Uterus (tissue), 2 donors: ENCODE measurements around the gene NKX6-1.

ENCODE experiments used
- POLR2A ChIP-seq, 2 donors: fragments of 450-650 bp; IDR thresholded peaks; one replicate each; pipeline ENCODE4 v1.6.1; 2016; ENCODE audit warnings: antibody characterized with exemption in 2 of 2, mild to moderate bottlenecking in 1 of 2, moderate library complexity in 1 of 2
- TF ChIP-seq, protein P1 (sequence below), 4 experiments: fragments of 200-600 bp in 2 of 4; fragments of 450-650 bp in 2 of 4; sonication (generic) in 2 of 4; IDR thresholded peaks; one replicate each; pipeline ENCODE4 v1.5.1; 2016 to 2019; ENCODE audit warnings: antibody characterized with exemption in 4 of 4, mild to moderate bottlenecking in 2 of 4, moderate library complexity in 1 of 4

DNA sequence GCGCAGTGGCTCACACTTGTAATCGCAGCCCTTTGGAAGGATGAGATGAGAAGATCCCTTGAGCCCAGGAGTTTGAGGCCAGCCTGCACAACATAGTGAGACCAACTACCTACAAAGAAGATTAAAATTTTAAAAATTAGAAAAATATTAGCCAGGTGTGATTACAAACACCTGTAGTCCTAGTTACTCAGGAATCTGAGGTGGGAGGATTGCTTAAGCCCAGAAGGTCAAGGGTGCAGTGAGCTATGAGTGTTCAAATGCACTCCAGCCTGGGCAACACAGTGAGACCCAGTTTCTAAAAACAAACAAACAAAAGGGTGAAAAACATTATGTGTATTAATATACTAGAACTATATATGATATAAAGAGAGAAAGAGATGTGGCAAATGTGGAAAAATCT, 36.8 kb upstream of the NKX6-1 start:
- TF ChIP-seq, protein P1, sequence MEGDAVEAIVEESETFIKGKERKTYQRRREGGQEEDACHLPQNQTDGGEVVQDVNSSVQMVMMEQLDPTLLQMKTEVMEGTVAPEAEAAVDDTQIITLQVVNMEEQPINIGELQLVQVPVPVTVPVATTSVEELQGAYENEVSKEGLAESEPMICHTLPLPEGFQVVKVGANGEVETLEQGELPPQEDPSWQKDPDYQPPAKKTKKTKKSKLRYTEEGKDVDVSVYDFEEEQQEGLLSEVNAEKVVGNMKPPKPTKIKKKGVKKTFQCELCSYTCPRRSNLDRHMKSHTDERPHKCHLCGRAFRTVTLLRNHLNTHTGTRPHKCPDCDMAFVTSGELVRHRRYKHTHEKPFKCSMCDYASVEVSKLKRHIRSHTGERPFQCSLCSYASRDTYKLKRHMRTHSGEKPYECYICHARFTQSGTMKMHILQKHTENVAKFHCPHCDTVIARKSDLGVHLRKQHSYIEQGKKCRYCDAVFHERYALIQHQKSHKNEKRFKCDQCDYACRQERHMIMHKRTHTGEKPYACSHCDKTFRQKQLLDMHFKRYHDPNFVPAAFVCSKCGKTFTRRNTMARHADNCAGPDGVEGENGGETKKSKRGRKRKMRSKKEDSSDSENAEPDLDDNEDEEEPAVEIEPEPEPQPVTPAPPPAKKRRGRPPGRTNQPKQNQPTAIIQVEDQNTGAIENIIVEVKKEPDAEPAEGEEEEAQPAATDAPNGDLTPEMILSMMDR (IDR thresholded peaks at IDR 0.05), result no peak
- no peak for TF ChIP-seq POLR2A (IDR thresholded peaks at IDR 0.05)
